Endothelial cell of umbilical vein (primary cell): ENCODE results near the gene TRAPPC2. TPM values are rescaled to one million over a fixed set of nuclear protein-coding genes. Genes with fewer than 3 reads are reported as not detected.

Source experiments
- BruUV-seq: library from RNA; stranded (reverse); fragments of 400-500 nt; replicated peaks from 2 replicates; lab custom pipeline; 2021; lab: Mats Ljungman, UMichigan
- CTCF ChIA-PET: fragments of 300-600, 350-600 bp; sonication (Branson Sonifier 250); formaldehyde crosslinking; loops from one replicate; lab custom pipeline; 2021; ENCODE audit warnings: antibody characterized with exemption, inconsistent platforms; lab: Charles Lee
- POLR2A ChIA-PET: fragments of 300-600, 350-600 bp; sonication (Branson Sonifier 250); formaldehyde crosslinking; loops from one replicate; lab custom pipeline; 2021; ENCODE audit warnings: antibody characterized with exemption, inconsistent platforms; lab: Charles Lee
- DNase-seq: peaks from one replicate; pipeline ENCODE4 v3.0.0-alpha.2; 2011; ENCODE audit warnings: low read depth, low spot score
- FAIRE-seq: peaks from 2 replicates; lab custom pipeline; 2011; peaks lifted over from hg19 to GRCh38; lab: Jason Lieb, UNC
- H2AFZ ChIP-seq: 2 replicates; pipeline ENCODE4 v1.6.0; 2012; ENCODE audit warnings: low read depth, low read length, control low read depth, inconsistent platforms
- H3K27ac ChIP-seq: 2 replicates; pipeline ENCODE4 v1.5.1; 2011; ENCODE audit warnings: low read depth, mild to moderate bottlenecking, control low read depth, low read length, moderate library complexity; ENCODE audit not compliant: insufficient read depth
- H3K27me3 ChIP-seq, 2 experiments: 2 replicates each; pipeline versions ENCODE4 v1.6.0 to v1.6.1; 2011; ENCODE audit warnings: low read length in 2 of 2, mixed read lengths in 1 of 2; ENCODE audit not compliant: control insufficient read depth in 2 of 2, insufficient read depth in 2 of 2
- H3K36me3 ChIP-seq, 2 experiments: 2 replicates in 1 of 2; 3 replicates in 1 of 2; pipeline ENCODE4 v1.5.1; 2011; ENCODE audit warnings: low read length in 2 of 2, mild to moderate bottlenecking in 1 of 2, moderate library complexity in 1 of 2; ENCODE audit not compliant: control insufficient read depth in 2 of 2, insufficient read depth in 2 of 2; ENCODE audit errors: extremely low read depth in 1 of 2
- H3K4me1 ChIP-seq: 3 replicates; pipeline ENCODE4 v1.5.1; 2011; ENCODE audit warnings: mild to moderate bottlenecking, low read length; ENCODE audit not compliant: control insufficient read depth, insufficient read depth; ENCODE audit errors: extremely low read depth
- H3K4me2 ChIP-seq: 2 replicates; pipeline ENCODE4 v1.6.1; 2011; ENCODE audit warnings: low read length, control low read depth, mixed read lengths; ENCODE audit not compliant: insufficient read depth
- H3K4me3 ChIP-seq, 3 experiments: fragments of 200-600 bp in 1 of 3; sonication (generic), shearing (Covaris generic) in 1 of 3; replicated peaks in 1 of 3; 2 replicates each; pipeline ENCODE4 v1.5.1; 2011 to 2016; ENCODE audit warnings: control low read depth in 3 of 3, low read length in 3 of 3, mild to moderate bottlenecking in 2 of 3, inconsistent platforms in 1 of 3, low read depth in 1 of 3, moderate library complexity in 1 of 3; ENCODE audit not compliant: insufficient read depth in 1 of 3
- H3K79me2 ChIP-seq: 2 replicates; pipeline ENCODE4 v1.6.0; 2012; ENCODE audit warnings: low read length, inconsistent platforms; ENCODE audit not compliant: control insufficient read depth, insufficient read depth
- H3K9ac ChIP-seq: replicated peaks from 2 replicates; pipeline ENCODE3; 2011; ENCODE audit warnings: low read length, control low read depth; ENCODE audit not compliant: insufficient read depth; ENCODE audit errors: extremely low read depth
- H3K9me1 ChIP-seq: replicated peaks from 3 replicates; pipeline ENCODE4 v1.6.0; 2011; ENCODE audit warnings: mild to moderate bottlenecking, low read length; ENCODE audit not compliant: control insufficient read depth, insufficient read depth; ENCODE audit errors: extremely low read depth
- H3K9me3 ChIP-seq: replicated peaks from 2 replicates; pipeline ENCODE4 v1.5.1; 2012; ENCODE audit warnings: low read length, inconsistent platforms; ENCODE audit not compliant: control insufficient read depth, insufficient read depth
- H4K20me1 ChIP-seq: replicated peaks from 2 replicates; pipeline ENCODE3; 2011; ENCODE audit warnings: mild to moderate bottlenecking, low read length; ENCODE audit not compliant: control insufficient read depth, insufficient read depth; ENCODE audit errors: extremely low read depth
- EZH2 ChIP-seq: IDR thresholded peaks from 2 replicates; pipeline ENCODE4 v1.6.1; 2012; ENCODE audit warnings: borderline replicate concordance, low read depth, mild to moderate bottlenecking, moderate library complexity, low read length, inconsistent platforms; ENCODE audit not compliant: severe bottlenecking
- FOS ChIP-seq: IDR thresholded peaks from 2 replicates; pipeline ENCODE4 v1.6.1; 2011; ENCODE audit warnings: mild to moderate bottlenecking, low read length, moderate library complexity, borderline replicate concordance; ENCODE audit not compliant: insufficient read depth
- GATA2 ChIP-seq: IDR thresholded peaks from 2 replicates; pipeline ENCODE4 v1.7.0; 2011; ENCODE audit warnings: low read depth, mild to moderate bottlenecking, moderate library complexity, mixed read lengths, low read length; ENCODE audit not compliant: insufficient read length, insufficient read depth
- JUN ChIP-seq: IDR thresholded peaks from 2 replicates; pipeline ENCODE4 v1.6.1; 2011; ENCODE audit warnings: borderline replicate concordance, low read depth; ENCODE audit not compliant: insufficient read length, insufficient read depth
- MYC ChIP-seq: IDR thresholded peaks from one replicate; pipeline ENCODE4 v1.6.1; 2011; ENCODE audit warnings: mild to moderate bottlenecking, low read depth, low read length
- POLR2A ChIP-seq: IDR thresholded peaks from 2 replicates; pipeline ENCODE4 v1.6.1; 2012; ENCODE audit warnings: low read depth, mild to moderate bottlenecking, control low read depth, low read length
- POLR2AphosphoS5 ChIP-seq: IDR thresholded peaks from 2 replicates; pipeline ENCODE4 v1.6.1; 2012; ENCODE audit warnings: low read depth, mild to moderate bottlenecking, control low read depth, low read length, moderate library complexity; ENCODE audit not compliant: insufficient read depth
- dilution Hi-C: fragments of 300-500 bp; cut with MboI; formaldehyde crosslinking; loops from one replicate; pipeline ENCODE4 v1.15.0; 2019; ENCODE audit warnings: low sequenced_read_pairs; ENCODE audit not compliant: extremely low pct_ligation_motif_present
- intact Hi-C: fragments of 100-400 bp; cut with micrococcal nuclease; formaldehyde crosslinking; loops from one replicate; pipeline ENCODE4 v1.10.0; 2022
- polyA plus RNA-seq, 4 experiments: library from polyadenylated mRNA; depleted of rRNA in 3 of 4; stranded (reverse) in 3 of 4; unstranded in 1 of 4; fragments of >200 nt; gene quantifications; 2 replicates each; pipeline versions ENCODE4 v1.2.1 to v1.2.3, GENCODE V29; 2011 to 2012; ENCODE audit warnings: missing spikeins in 1 of 4
- total RNA-seq: library from RNA; stranded (reverse); gene quantifications from 2 replicates; pipeline ENCODE4 v1.2.3, GENCODE V29; 2021
- TF ChIP-seq, protein P1 (sequence below): IDR thresholded peaks from 2 replicates; pipeline ENCODE4 v1.6.1; 2011; ENCODE audit not compliant: insufficient read depth, insufficient read length
- TF ChIP-seq, protein P2 (sequence below), 2 donors: IDR thresholded peaks; 1 replicate in 1 of 2; 2 replicates in 1 of 2; pipeline ENCODE4 v1.5.1; 2011; ENCODE audit warnings: low read length in 2 of 2, mild to moderate bottlenecking in 2 of 2, moderate library complexity in 2 of 2, control low read depth in 1 of 2, inconsistent platforms in 1 of 2, low read depth in 1 of 2; ENCODE audit not compliant: insufficient read depth in 1 of 2; ENCODE audit errors: extremely low read depth in 1 of 2

TRAPPC2 gene
- total and polyA plus RNA-seq, 2 donors (not counting 3 experiments of a cell fraction or from before 2014, with no cell fraction given): 6.6 to 13.0 TPM

DNA sequence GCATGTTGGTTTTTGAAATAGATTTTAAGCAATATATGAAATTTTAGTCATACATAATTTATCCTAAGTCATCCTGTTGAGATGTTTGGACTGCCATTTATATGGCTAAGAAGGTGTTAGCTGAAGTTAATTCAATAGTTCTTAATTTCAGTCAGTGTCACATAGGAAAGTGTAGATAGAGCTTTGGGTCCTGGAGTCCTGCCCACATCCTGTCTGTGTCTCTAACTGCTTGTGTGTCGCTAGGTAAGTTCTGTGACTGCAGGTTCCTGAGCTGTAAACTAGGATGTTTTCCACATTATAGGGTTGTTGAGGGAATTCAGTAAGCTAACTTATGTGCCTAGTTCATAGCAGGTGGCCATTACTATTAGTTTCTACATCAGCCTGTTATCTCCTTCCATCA lies 20.8 kb upstream of the TRAPPC2 start:
- FAIRE-seq (no peak), DNase-seq (no peak)
- Histone ChIP-seq H3K9ac (no peak overlapping the region), H3K27me3 (no peaks in the 10 kb centered on the region), H4K20me1 (no peaks in the 10 kb centered on the region), H3K27ac (no peak overlapping the region), H3K9me1 (no peaks in the 10 kb centered on the region), H3K4me2 (no peak overlapping the region), H3K4me1 (no peaks in the 10 kb centered on the region), H3K36me3 (no peaks in the 10 kb centered on the region), H3K9me3 (no peaks in the 10 kb centered on the region), H3K79me2 (no peaks in the 10 kb centered on the region), H2AFZ (no peak overlapping the region), H3K4me3 (no peak overlapping the region)
- TF ChIP-seq, protein P1, sequence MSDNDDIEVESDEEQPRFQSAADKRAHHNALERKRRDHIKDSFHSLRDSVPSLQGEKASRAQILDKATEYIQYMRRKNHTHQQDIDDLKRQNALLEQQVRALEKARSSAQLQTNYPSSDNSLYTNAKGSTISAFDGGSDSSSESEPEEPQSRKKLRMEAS: no peak
- TF ChIP-seq GATA2 (no peak), POLR2AphosphoS5 (no peak), FOS (no peak), MYC (no peak), POLR2A (no peak), JUN (no peak), EZH2 (no peak)
- TF ChIP-seq, protein P2, sequence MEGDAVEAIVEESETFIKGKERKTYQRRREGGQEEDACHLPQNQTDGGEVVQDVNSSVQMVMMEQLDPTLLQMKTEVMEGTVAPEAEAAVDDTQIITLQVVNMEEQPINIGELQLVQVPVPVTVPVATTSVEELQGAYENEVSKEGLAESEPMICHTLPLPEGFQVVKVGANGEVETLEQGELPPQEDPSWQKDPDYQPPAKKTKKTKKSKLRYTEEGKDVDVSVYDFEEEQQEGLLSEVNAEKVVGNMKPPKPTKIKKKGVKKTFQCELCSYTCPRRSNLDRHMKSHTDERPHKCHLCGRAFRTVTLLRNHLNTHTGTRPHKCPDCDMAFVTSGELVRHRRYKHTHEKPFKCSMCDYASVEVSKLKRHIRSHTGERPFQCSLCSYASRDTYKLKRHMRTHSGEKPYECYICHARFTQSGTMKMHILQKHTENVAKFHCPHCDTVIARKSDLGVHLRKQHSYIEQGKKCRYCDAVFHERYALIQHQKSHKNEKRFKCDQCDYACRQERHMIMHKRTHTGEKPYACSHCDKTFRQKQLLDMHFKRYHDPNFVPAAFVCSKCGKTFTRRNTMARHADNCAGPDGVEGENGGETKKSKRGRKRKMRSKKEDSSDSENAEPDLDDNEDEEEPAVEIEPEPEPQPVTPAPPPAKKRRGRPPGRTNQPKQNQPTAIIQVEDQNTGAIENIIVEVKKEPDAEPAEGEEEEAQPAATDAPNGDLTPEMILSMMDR (IDR thresholded peaks at IDR 0.05; ENCODE audit: extremely low read depth in 1 of 2, insufficient read depth in 1 of 2, low read depth in 1 of 2, low read length in 2 of 2): no peak
- no TSS peak for BruUV-seq
- CTCF ChIA-PET: no interaction called here
- dilution Hi-C loops (no loop called here), intact Hi-C loops (no loop called here)
- POLR2A ChIA-PET: interaction anchor here (0.7 kb wide), 1 partner anchor 1455 kb away, joined by 9 read pairs; no protein-coding TSS in a partner anchor
